Activated CD8-positive, alpha-beta T cell treated with anti-CD3 and anti-CD28 coated beads for 36 hours (primary cell): Measurements from ENCODE around the gene GNRH2. TPM values are rescaled to one million over a fixed set of nuclear protein-coding genes. Genes with fewer than 3 reads are reported as not detected.

Source experiments
- ATAC-seq: fragments of 200-7000 bp; cut with Tn5 transposase; one replicate; pipeline ENCODE4 v1.10.0; 2021; ENCODE audit warnings: mild to moderate bottlenecking, moderate library complexity
- CTCF ChIA-PET: fragments of 350-600 bp; sonication (Branson Sonifier 250); formaldehyde crosslinking; loops from one replicate; lab custom pipeline; 2021; ENCODE audit warnings: antibody characterized with exemption; lab: Charles Lee
- POLR2A ChIA-PET: fragments of 350-600 bp; sonication (Branson Sonifier 250); formaldehyde crosslinking; loops from one replicate; lab custom pipeline; 2021; ENCODE audit warnings: antibody characterized with exemption; lab: Charles Lee
- DNase-seq: peaks from one replicate; pipeline ENCODE4 v3.0.0-alpha.2; 2020
- H3K27ac Mint-ChIP-seq: one replicate; pipeline ENCODE4 v1.8.0; 2021; ENCODE audit warnings: mild to moderate bottlenecking, mixed read lengths
- H3K27me3 Mint-ChIP-seq: one replicate; pipeline ENCODE4 v1.8.0; 2021; ENCODE audit warnings: mixed read lengths
- H3K36me3 Mint-ChIP-seq: one replicate; pipeline ENCODE4 v1.8.0; 2021; ENCODE audit warnings: low read depth, mixed read lengths
- H3K4me1 Mint-ChIP-seq: one replicate; pipeline ENCODE4 v1.8.0; 2021; ENCODE audit warnings: low read depth, mixed read lengths
- H3K4me3 Mint-ChIP-seq: one replicate; pipeline ENCODE4 v1.8.0; 2021; ENCODE audit warnings: mild to moderate bottlenecking, moderate library complexity, mixed read lengths
- H3K9me3 Mint-ChIP-seq: one replicate; pipeline ENCODE4 v1.8.0; 2021; ENCODE audit warnings: mixed read lengths
- intact Hi-C: fragments of 100-400 bp; cut with micrococcal nuclease; formaldehyde crosslinking; loops from one replicate; pipeline ENCODE4 v1.10.0; 2022
- total RNA-seq, 2 experiments: library from RNA; stranded (reverse); gene quantifications; one replicate each; pipeline ENCODE4 v1.2.3, GENCODE V29; 2021
- TF ChIP-seq, protein P1 (sequence below): fragments of 200-600 bp; IDR thresholded peaks from one replicate; pipeline ENCODE4 v1.8.0; 2022; ENCODE audit warnings: antibody characterized with exemption, mild to moderate bottlenecking

GNRH2 gene
- total RNA-seq, 2 experiments from 2014 or later: 0.36 to 0.85 TPM

DNA sequence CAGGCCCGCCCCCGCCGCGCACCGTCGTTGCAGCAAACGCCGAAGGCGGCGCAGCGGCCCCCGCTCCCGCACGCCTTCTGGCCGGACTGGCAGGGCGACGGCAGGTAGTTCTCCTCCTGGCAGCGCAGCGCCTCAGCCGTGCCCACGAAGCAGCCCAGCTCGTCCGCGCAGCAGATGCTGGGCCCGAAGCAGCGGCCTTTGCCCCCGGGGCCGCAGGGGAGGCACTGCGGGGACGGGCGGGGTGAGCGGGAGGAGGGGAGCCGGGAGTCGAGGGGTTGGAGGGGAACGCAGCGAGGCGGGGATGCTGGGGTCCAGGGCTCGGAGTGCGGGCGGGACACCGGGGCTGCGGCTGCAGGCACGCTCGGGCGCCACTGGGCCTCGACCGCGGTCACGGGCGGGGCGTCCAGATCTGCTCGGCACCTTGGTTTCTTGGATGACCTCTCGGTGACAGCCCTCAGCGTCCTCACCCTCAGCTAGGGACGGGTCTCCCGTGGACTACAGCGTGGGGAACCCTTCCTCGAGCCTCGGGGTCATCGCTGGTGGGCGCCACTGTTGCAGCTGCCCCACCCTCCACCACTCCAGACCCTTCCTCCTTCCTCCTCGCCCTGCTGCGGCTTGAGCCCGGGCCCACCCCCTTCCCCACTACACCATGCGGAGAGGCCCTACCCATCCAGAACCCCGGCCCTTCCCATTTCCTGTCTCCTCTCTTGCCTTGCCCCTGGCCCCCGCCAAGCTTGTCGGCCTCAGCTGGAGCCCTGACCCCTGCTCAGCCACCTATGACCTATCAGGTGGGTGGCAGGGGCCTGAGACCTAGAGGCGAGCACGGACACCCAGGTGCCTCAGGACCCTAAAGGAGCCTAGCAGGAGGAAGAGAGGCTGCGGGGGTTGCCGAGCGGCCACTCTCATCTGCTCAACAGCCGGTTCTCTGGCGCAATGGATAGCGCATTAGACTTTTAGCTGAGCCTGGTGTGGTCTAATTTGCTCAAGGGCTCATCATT lies 39.8 kb downstream of the GNRH2 start:
- Mint-ChIP-seq H3K9me3 (no peaks in the 10 kb centered on the region), H3K27ac (no peak overlapping the region), H3K27me3 (peaks cover 39% of the 10 kb centered on the region), H3K4me3 (peak overlapping the region; percentile 38), H3K36me3 (no peaks in the 10 kb centered on the region), H3K4me1 (peaks cover 4% of the 10 kb centered on the region)
- ChIA-PET POLR2A (interaction anchor here (0.8 to 1.8 kb wide), 2 partner anchors 11 to 31 kb away, joined by 3 to 4 read pairs; no protein-coding TSS in a partner anchor), CTCF (interaction anchor here (0.6 kb wide), 1 partner anchor 32 kb away, joined by 3 read pairs; no protein-coding TSS in a partner anchor)
- TF ChIP-seq, protein P1, sequence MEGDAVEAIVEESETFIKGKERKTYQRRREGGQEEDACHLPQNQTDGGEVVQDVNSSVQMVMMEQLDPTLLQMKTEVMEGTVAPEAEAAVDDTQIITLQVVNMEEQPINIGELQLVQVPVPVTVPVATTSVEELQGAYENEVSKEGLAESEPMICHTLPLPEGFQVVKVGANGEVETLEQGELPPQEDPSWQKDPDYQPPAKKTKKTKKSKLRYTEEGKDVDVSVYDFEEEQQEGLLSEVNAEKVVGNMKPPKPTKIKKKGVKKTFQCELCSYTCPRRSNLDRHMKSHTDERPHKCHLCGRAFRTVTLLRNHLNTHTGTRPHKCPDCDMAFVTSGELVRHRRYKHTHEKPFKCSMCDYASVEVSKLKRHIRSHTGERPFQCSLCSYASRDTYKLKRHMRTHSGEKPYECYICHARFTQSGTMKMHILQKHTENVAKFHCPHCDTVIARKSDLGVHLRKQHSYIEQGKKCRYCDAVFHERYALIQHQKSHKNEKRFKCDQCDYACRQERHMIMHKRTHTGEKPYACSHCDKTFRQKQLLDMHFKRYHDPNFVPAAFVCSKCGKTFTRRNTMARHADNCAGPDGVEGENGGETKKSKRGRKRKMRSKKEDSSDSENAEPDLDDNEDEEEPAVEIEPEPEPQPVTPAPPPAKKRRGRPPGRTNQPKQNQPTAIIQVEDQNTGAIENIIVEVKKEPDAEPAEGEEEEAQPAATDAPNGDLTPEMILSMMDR: no peak
- peak; percentile 35 for ATAC-seq
- intact Hi-C loops: no loop called here
- no peak for DNase-seq

DNA sequence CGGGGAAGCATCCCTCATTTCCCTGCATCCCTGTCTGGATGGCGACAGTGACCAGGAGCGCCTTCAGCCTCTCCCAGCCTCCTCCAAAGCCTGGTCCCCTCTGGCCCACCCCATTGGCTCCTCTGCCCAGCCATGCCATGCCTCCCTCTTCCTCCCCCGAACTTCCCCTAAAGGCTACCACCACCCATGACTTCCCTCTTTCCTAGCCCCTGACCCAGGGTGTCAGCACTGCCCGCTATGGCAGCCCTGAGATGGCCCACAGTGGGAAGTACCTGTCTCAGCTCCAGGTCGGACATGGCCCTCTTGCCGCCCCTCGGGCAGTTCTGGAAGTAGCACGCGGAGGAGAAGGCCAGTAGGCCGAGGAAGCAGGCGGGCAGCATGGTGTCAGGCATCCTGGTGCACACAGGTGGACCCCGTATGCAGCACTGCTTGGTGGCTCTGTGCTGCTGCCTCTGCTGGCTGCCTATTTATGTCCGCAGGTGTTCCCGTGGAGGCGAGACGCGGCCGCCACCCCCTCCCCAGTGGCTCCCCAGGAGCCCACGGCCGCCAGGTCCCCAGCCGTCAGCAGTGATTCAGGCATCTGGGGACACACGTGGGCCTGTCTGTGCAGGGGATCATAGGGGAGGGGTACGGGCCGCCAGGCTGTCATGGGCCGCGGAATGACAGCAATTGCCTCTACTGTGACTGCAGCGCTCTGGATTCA lies 41.0 kb downstream of the GNRH2 start, which contains the start of gene AVP:
Gene AVP, minus strand, starts transcription at position 442 of the 703 bp plus-strand sequence. Its CDS starts 50 bp downstream, at position 392.
- H3K27me3 Mint-ChIP-seq: peaks cover 37% of the 10 kb centered on the region
- ChIA-PET POLR2A (interaction anchor here (1.5 to 1.8 kb wide), 2 partner anchors 8 to 9 kb away, joined by 3 to 4 read pairs; no protein-coding TSS in a partner anchor), CTCF (interaction anchor here (0.6 kb wide), 1 partner anchor 31 kb away, joined by 3 read pairs; no protein-coding TSS in a partner anchor)
- no peak within 1 kb of the TSS for H3K27ac Mint-ChIP-seq
- ATAC-seq (no peak), DNase-seq (no peak)
- TF ChIP-seq, protein P1: no peak
- intact Hi-C loops: no loop called here
- H3K9me3 Mint-ChIP-seq: no peaks in the 10 kb centered on the region
- H3K36me3 Mint-ChIP-seq: no peaks in the 10 kb centered on the region
- H3K4me1 Mint-ChIP-seq: peaks cover 4% of the 10 kb centered on the region
- H3K4me3 Mint-ChIP-seq: peak within 1 kb of the TSS; percentile 38

DNA sequence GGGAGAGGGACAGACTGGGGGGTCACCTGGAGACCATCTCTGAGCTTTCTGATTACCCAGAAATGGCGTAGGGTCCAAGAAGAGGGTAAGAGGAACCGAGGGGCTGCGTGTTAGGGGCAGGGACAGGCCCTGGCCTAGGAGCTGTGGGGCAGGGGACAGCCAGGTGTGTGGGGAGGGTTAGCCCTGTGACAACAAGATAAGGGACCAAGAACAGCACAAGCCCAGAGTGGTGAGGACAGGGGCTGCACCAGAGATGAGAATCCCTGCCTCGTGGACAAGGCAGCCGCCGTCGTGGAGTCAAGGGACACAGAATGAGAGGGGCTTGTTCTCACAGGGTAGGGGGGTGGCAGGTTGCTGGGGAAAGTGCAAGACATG lies 41.6 kb downstream of the GNRH2 start:
- intact Hi-C loops: no loop called here
- H3K4me3 Mint-ChIP-seq: no peak overlapping the region
- peaks cover 4% of the 10 kb centered on the region for H3K4me1 Mint-ChIP-seq
- POLR2A ChIA-PET: interaction anchor here (1.5 to 1.8 kb wide), 2 partner anchors 9 kb away, joined by 3 to 4 read pairs; no protein-coding TSS in a partner anchor
- H3K36me3 Mint-ChIP-seq: no peaks in the 10 kb centered on the region
- TF ChIP-seq, protein P1: no peak
- no peak for ATAC-seq
- DNase-seq: no peak
- no peak overlapping the region for H3K27ac Mint-ChIP-seq
- CTCF ChIA-PET: no interaction called here
- peaks cover 37% of the 10 kb centered on the region for H3K27me3 Mint-ChIP-seq
- no peaks in the 10 kb centered on the region for H3K9me3 Mint-ChIP-seq

DNA sequence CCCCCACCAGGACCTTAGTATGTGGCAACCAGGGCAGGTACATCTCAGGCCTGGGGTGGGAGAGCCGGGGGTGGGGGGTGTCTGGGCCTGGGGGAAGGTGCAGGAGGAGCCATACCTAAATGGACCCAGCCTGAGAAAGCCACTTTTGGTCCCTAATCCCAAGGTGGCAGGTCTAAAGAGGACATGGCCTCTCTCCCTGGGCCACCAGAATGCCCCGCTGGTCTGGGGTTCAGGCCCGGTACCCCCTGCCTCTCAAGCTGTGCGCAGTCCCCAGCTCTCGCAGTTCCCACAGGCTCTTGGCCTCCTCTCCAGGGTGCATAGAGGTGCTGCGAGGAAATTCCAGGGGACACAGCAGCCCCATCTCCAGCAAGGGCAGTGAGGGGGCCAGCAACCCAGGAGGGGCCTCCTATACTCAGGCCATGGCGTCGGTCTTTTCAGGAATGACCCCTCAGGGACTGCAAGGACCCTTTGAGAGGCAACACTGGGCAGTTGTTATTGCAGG lies 42.2 kb downstream of the GNRH2 start:
- DNase-seq (no peak), ATAC-seq (no peak)
- Mint-ChIP-seq H3K4me1 (peaks cover 9% of the 10 kb centered on the region), H3K27me3 (peaks cover 34% of the 10 kb centered on the region), H3K4me3 (no peak overlapping the region), H3K9me3 (no peaks in the 10 kb centered on the region), H3K36me3 (no peaks in the 10 kb centered on the region), H3K27ac (no peak overlapping the region)
- POLR2A ChIA-PET: interaction anchor here (1.5 to 1.8 kb wide), 2 partner anchors 8 to 10 kb away, joined by 3 to 4 read pairs; no protein-coding TSS in a partner anchor
- intact Hi-C loops: no loop called here
- TF ChIP-seq, protein P1: no peak
- CTCF ChIA-PET: interaction anchor here (1.3 kb wide), 1 partner anchor 11 kb away, joined by 3 read pairs; no protein-coding TSS in a partner anchor
